HL-60 (cell line): ENCODE measurements around the gene LPCAT1.

Experiments used
- POLR2AphosphoS5 ChIP-seq: IDR thresholded peaks from 2 replicates; pipeline ENCODE4 v1.6.1; 2012; ENCODE audit warnings: low read depth
- REST ChIP-seq: IDR thresholded peaks from 2 replicates; pipeline ENCODE4 v1.6.1; 2012; ENCODE audit warnings: low read depth; ENCODE audit not compliant: insufficient replicate concordance
- TF ChIP-seq, protein P1 (sequence below): IDR thresholded peaks from one replicate; pipeline ENCODE4 v1.5.1; 2011; ENCODE audit warnings: low read length, control low read depth, inconsistent platforms; ENCODE audit not compliant: insufficient read depth

DNA sequence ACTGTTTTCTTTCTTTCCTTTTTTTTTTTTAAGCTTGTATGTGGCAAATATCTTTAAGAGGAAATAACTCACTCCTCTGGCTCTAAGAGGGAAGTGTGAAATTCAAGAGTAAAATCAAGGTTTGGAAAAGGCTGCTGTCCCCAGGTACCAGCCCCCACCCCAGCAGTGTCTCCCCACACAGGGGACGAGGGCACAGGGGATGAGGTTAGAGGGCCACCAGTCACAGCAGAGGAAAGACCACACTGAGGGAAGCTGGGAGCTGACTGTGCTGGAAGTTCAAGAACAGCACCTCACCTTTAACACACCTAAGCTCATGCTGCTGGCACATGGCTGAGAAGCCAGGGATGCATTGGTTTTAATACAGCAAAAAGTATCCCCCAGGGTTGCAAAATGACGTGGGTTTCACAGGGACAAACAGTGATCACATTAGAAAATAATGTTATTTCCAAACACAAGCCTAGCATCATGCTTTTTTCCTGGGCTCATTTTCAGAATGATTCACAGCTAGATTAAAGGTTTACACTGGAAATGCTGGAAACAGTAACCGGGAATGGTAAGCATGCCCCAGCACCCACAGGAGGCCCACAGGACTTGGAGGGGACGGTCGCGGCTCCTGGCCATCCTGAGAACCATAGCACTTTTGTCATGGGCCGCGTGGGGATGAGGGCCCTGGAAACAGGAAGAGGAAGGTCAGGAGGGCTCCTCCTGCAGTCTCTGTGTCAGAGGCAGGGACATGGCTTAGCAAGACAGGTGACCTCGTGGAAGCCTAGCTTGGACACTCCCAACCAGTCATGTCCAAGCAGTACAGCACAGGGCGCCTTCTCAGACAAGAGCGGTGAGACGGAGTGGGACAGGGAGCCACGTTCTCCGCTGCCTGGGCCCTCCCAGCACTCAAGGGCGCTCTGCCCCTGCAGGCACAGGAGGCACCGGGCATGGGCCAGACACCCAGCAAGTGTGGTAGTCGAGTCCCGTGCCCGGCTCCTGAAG is 6.9 kb downstream of the LPCAT1 start:
- TF ChIP-seq, protein P1, sequence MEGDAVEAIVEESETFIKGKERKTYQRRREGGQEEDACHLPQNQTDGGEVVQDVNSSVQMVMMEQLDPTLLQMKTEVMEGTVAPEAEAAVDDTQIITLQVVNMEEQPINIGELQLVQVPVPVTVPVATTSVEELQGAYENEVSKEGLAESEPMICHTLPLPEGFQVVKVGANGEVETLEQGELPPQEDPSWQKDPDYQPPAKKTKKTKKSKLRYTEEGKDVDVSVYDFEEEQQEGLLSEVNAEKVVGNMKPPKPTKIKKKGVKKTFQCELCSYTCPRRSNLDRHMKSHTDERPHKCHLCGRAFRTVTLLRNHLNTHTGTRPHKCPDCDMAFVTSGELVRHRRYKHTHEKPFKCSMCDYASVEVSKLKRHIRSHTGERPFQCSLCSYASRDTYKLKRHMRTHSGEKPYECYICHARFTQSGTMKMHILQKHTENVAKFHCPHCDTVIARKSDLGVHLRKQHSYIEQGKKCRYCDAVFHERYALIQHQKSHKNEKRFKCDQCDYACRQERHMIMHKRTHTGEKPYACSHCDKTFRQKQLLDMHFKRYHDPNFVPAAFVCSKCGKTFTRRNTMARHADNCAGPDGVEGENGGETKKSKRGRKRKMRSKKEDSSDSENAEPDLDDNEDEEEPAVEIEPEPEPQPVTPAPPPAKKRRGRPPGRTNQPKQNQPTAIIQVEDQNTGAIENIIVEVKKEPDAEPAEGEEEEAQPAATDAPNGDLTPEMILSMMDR = no peak
- TF ChIP-seq REST (no peak), POLR2AphosphoS5 (no peak)
